CD4-positive, alpha-beta T cell treated with Interleukin-21 for 1 hour (primary cell): ENCODE data around the gene AARS2.

Experiments
- DNase-seq: peaks from one replicate; pipeline ENCODE4 v3.0.0-alpha.2; 2020

Gene AARS2

GRCh38 chr6:44298055-44298803 lies 14.9 kb downstream of the AARS2 start:
- DNase-seq: no peak

DNA sequence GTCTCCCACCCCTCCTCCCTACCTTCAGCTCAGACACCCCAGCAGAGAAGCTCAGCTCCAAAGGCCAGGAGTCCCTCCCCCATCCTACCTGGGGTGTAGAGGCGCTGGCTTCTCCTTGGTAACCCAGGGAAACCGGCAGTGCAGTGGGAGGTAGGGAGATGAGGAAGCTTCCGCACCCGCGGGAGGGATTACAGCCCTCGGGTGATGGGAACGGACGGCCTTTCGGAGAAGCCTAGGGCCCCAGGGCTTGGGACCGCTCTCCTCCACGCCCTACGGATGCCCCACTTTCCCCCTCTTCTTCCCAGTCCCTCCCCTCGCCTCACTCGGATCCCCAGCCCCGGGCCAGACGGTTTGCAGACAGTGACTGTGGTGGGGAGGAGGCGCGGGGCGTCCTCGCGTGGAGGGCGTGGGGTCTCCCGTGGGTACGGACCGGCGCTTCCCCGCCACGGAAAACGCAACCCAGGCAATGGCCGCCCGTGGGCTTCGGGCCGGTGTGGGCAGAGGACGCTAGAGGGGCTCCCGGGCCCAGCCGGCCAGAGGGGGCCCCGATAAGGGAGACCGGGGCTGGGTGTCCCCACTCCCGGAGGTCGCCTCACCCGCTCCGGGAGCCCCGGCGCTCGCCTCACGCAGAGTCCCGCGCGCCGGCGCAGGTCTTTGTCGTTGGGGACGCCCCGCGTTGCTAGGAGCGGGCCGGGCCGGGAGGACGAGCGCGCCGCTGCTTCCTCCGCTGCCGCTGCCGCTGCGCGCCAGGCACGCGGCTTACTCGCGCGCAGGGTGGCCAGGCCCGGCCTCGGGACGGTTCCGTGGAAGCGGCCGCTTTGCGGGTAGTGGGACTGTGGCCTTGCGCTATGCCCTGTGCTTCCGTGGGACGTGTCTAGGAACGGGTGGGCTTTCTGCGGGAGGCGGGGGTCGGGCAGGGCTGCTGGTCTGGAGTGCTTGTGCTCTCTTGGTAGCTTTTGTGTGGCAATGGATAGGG lies 15.8 kb downstream of the AARS2 start:
- DNase-seq: peak; percentile 37

DNA sequence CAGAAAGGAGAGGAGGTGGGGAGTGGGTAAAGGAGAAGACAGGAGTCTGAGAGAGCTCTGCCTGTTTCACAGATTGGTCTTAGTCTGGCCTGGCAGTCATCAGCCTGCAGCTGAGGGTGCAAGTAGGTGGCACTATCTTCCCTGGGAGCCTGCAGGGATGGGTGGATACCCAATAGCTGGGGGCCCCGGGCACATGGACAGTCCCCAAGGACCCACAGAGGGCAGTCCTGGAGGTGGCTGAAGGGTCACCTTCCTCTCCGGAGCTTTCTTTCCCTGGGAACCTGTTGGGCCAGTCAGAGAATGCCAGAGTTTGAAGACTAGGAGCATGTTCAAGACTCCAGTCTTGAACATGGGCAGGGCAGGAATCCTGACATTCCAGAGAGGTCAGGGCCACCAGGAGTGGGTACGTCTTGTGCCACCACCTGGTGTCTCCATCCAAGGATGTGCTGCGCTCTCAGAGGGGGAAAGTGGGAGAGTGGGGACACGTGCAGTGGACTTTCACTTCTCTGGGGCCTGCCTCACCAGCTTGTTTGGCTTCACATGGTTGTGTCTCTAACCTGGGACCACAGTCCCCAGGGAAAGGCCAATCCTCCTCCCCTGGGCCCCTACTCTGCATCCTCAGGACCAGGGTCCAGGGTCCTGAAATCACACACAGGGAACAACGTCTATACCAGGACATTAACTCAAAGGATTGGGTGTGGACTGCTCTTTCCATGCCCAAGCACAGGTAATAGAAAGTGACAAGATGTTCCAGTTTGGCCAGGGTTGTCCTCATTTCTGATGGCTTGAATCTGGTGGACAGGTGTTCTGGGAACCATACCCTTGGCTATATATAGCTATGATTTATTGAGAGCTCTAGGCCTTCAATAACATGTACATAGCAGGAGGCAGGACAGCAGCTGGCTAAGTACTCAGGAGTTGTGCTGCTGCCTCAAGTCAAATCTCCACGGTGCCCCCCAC lies 18.0 kb downstream of the AARS2 start:
- no peak for DNase-seq

DNA sequence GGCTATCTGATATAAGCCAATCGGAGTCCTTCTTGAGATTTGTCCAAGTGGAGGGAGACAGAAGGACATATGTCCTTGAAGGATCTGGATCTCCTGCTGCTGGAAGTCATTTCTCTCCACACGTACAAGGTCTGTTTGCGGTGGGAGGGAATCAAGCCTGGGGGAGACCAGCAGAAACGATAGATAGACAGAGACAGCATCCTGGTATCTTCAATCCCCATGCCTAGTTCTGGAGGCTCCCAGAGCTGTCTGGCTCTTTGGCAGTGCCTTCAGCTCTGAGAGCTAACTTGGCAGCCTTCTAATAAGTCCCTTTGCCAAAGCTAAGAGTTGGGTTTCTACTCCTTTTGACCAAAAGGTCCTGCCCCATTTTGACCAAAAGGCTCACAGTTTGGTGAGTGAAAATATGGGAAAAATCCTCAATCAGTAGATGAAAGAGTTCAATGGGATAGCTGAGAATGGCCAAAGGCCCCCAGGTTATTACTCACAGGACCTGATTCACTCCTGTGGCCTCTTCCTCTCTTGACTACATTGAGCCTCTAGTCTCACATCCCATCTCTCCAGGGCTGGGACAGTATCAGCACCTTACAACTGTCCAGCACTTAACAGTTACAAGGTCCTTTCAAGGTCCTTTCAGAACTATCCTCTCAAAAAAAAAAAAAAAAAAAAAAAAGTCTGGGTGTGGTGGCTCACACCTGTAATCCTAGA lies 20.3 kb downstream of the AARS2 start:
- no peak for DNase-seq

- no peak for DNase-seq
These were observed 21.3 kb downstream of the AARS2 start for GRCh38 chr6:44291841-44292240.

DNA sequence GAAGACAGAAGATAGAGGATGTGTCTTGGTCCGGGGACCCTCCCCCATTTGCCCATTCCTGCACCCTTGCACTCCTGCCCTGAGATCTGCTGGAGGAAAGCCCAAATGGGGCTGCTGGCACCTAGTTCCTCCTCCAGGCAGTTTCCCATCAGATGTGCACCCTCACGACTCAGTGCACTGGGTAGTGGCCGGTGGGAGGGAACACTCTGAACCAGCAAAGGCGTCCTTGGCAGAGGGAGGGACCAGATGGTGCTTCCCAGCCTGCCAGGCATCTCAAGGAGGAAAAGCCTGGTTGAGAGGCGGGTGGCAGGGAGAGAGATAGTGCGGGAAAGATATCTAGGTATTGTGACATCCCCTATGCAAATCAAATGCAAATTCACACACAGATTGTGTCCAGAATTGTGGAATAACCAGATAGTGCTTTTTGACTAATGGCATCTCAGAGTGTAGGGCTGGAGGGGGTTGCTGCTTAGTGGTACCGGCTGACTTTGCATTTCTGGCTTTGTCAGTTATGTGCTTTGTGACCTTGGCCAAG lies 23.4 kb downstream of the AARS2 start:
- no peak for DNase-seq

DNA sequence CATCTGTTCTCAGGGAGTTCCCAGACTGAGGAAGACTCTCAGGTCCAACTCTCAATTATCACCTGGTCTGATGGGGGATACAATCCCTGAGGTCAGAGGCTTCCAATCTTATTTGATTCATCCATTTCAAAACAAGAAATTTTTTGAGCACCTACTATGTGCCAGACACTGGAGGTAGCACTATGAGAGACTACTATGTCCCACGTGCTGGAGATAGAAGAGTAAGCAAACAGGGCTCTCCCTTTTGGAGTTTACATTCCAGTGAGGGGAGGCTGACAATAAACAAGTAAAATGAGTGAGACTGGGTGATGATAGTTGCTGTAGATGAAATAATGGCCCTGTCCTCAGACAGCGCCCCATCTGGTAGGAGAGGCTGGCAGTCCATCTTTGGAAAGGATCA lies 26.4 kb downstream of the AARS2 start:
- DNase-seq: no peak

GRCh38 chr6:44286285-44286565 lies 26.9 kb downstream of the AARS2 start:
- DNase-seq: no peak

DNA sequence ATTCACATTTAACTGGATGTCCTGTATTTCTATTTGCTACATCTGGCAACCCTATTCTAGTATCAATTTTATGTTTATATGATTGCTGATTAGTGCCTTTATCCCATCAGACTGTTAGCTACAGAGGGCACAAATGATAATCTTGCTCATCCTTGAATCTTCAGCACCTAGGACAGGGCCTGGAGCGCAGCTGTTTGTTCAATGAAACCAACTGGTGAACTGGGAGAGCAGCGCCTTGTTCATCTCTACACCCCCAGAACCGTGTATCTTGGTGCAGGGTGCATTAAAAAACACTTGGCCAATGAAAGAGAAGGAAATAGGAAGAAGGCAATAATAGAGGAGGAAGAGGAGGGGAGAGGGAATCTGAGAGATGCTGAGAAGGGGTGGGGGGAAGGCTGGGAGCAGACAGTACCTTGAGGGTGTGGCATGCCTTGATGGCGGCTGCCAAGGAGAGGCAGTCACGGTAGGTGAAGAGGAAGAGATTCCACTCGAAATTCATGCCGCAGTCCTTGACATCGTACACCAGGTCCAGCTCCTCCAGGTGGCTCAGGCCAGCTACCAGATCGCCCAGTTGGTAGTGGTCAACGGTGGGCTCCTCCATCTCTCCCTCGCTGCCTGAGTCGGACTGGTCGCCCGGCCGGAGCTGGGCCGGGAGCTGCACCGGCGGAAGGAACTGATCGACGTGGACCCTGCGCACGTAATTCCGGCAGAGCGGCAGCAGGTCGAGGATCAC lies 27.4 kb downstream of the AARS2 start:
- no peak for DNase-seq

DNA sequence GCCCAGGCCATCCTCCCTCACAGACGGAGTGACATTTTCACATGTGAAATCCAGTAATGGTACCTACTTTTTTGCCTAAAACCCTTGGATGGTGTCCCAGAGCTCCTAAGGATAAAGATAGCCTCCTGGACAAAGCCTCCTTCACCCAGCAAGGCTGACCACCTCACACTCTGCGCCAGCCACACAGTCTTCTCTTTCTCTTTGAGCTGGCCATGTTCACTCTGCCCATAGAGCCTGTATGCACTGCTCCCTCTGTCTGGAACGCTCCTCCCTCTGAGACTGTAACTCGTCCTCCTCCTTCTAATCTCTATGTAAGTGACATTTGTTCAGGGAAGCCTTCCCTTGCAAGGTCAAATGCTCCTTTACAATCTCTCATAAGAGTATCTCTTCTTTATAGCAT lies 28.3 kb downstream of the AARS2 start:
- no peak for DNase-seq

GRCh38 chr6:44284121-44284520 lies 29.0 kb downstream of the AARS2 start:
- no peak for DNase-seq

DNA sequence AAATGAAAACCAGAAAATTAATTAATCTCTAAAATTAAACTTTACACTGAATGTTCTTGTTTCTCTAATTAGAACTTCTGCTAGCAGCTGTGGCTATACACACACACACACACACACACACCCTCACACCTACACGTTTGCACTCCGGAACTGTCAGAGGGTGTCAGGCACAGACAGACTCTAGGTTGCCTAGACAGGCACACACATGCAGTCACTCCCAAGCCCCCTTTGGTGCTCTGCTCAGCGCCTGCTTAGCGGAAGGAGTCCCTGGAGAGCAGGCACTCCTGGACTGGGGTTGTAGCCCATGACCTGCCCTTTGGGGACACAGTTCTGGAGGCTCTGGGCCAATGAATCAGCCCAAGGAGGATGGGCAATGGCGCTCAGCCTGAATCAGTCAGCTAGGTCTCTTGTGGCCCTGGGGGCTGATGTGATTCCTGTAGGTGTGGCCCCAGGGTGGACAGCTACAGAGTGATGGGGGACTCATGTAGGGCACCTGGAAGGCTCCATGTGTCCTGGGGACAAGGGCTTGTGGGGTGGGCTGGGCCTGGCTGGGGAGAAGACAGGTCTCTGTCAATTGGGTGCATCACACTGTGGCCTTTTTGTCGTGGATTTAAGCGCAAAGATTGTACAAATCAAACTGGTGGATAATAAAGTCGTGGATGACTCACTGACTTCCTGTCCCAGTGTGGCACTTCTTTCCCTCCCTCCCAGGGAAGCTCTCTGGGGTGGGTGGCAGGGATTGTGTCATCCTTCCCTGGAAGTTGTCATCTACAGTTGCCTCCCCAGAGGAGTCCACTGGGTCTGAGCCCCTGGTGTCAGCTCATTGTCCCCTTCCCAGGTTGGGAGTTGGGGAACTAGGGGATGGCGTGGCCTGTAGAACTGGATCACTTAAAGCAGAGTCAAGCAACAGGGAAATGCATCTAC lies 34.1 kb downstream of the AARS2 start:
- no peak for DNase-seq

DNA sequence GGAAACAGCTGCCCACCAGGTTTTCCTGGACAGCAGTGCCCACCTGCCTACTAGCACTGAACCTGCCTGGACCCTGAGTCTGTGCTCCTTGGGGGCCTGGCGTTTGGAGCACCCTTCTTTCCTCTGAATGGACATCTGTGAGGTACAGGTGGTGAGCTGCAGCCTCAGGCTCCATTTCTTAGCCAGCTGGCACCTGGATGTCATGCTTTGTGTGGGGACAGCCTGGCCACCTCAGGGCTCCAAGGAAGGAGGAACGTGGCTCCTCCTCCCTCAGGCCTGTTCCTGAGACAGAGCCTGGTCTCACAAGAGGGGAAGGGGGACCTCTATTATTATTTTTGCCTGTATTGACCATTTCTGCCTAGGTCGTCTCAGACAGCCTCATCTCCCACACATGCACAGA lies 34.8 kb downstream of the AARS2 start:
- DNase-seq: no peak

DNA sequence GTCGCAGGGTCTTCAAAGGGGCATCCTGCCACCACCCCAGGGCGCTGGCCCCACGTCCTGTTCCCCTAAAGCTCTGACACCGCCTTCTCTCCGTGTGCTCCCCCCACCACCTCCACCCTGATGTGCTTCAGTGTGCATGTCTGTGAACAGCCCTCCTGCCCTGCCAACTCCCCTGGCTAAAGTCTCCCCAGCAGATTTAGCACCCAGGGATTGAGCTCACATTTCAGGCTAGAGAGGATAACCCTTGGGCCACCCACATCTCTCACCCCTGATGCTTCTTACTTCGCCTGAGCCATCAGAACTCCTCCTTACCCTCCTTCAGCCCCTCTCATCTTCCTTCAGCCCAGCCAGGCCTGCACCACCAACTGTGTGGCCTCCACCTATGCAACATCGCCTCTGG lies 35.4 kb downstream of the AARS2 start:
- DNase-seq: no peak

DNA sequence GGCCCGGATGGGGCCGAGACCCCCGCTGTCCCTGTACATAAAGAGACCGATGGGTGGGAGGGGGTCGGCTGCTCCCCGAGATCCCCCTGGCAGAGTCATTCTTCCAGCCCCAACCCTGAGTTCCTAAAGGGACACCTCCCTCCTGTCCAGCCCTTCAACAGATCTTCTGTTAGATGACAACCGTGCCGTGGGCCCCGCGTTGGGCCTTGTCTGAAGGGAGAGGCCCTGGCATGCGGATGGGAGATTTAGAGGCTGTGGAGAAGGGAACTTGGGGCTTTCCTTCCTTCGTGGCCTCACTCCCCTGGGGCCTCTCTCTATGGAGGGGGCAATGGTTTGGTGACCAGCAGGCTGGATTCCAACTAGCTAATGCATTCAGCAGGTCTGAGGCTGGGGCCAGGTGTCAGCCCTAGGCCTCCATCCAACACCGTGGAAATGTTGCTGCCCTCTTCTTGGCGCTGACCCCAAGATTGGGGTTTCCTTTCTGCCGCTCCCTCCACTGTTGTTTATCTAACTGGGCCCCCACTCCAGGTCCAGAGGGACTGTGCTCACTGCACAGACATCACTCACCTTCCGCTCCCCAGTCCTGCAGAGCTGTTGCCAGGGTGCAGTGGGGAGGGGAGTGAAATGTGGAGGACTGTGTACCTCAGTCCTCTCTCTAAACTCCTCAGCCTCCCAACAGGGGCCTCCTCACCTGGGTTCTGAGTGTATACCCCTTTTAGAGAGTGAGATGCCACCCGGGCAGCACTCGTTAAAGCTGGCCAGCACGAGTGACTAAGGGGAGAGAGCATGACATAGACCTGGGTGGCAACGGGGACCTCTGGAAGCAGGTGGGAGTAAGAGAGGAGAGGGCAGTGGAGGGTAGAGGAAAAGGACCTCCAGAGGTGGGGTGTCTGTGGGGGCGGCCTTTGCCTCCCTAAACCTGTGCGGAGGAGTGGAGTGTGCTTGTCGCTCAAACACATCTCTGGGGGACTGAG lies 36.2 kb downstream of the AARS2 start:
- DNase-seq: no peak

- no peak for DNase-seq
These were observed 37.1 kb downstream of the AARS2 start for GRCh38 chr6:44275749-44276648.

GRCh38 chr6:44275271-44275748 lies 37.8 kb downstream of the AARS2 start:
- no peak for DNase-seq

DNA sequence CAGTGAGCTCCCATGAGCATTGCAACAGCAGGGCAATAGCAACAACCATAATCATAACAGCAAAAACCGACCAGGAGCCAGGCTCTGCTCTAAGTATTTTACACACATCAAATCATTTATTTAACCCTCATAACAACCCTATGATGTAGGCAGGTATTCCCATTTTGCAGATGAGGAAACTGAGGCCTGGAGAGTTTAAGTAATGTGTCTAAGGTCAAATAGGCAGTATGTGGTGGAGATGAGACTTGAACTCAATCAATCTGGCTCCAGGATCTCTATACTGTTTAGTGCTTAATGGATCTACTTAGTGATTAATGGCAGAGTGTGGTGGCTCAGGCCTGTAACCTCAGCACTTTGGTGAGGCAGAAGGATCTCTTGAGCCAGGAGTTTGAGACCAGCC lies 39.5 kb downstream of the AARS2 start:
- no peak for DNase-seq
